Measurements from ENCODE around the gene EVA1A.

EVA1A gene

GRCh38 chr2:75450068-75450467 lies 110.7 kb downstream of the EVA1A start:
- DNase-seq (ENCODE audit: low read depth in 3 of 3), result no peak

- DNase-seq (ENCODE audit: low read depth in 3 of 3), result no peak
Measured at GRCh38 chr2:75447176-75447575, 113.6 kb downstream of the EVA1A start.

Measured in stimulated activated CD4-positive, alpha-beta T cell treated with anti-CD3 and anti-CD28 coated beads, TNF-alpha, amount 100 ng/mL, for 48 hours (primary cell).